ENCODE results near the gene PRELID3B. TPM values are rescaled to one million over a fixed set of nuclear protein-coding genes. Genes with fewer than 3 reads are reported as not detected.
A peak's percentile ranks its signal among the peaks of the same experiment; 100 is the strongest.

Gene PRELID3B
- total RNA-seq, 1 donor from 2014 or later: 52.8 TPM

DNA sequence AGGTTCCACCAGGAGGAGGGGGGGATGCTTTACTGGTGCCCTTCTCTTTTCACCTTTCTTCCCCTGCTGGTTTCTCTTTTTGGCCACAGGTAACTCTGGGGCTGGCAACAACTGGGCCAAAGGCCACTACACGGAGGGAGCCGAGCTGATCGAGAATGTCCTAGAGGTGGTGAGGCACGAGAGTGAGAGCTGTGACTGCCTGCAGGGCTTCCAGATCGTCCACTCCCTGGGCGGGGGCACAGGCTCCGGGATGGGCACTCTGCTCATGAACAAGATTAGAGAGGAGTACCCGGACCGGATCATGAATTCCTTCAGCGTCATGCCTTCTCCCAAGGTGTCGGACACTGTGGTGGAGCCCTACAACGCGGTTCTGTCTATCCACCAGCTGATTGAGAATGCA is 19.0 kb downstream of the PRELID3B start:
- no peaks in the 10 kb centered on the region for H3K27me3 Mint-ChIP-seq
- TF ChIP-seq, protein P1, sequence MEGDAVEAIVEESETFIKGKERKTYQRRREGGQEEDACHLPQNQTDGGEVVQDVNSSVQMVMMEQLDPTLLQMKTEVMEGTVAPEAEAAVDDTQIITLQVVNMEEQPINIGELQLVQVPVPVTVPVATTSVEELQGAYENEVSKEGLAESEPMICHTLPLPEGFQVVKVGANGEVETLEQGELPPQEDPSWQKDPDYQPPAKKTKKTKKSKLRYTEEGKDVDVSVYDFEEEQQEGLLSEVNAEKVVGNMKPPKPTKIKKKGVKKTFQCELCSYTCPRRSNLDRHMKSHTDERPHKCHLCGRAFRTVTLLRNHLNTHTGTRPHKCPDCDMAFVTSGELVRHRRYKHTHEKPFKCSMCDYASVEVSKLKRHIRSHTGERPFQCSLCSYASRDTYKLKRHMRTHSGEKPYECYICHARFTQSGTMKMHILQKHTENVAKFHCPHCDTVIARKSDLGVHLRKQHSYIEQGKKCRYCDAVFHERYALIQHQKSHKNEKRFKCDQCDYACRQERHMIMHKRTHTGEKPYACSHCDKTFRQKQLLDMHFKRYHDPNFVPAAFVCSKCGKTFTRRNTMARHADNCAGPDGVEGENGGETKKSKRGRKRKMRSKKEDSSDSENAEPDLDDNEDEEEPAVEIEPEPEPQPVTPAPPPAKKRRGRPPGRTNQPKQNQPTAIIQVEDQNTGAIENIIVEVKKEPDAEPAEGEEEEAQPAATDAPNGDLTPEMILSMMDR (IDR thresholded peaks at IDR 0.05; ENCODE audit: unreplicated experiment): no peak
- no peak for DNase-seq (ENCODE audit: low spot score, unreplicated experiment)
- H3K9me3 Mint-ChIP-seq (ENCODE audit: low read depth): no peaks in the 10 kb centered on the region
- H3K36me3 Mint-ChIP-seq (ENCODE audit: insufficient read depth): peaks cover 9% of the 10 kb centered on the region
- H3K27ac Mint-ChIP-seq: no peak overlapping the region
- no peak overlapping the region for H3K4me3 Mint-ChIP-seq (ENCODE audit: low read depth)
- peaks cover 6% of the 10 kb centered on the region for H3K4me1 Mint-ChIP-seq (ENCODE audit: low read depth)

DNA sequence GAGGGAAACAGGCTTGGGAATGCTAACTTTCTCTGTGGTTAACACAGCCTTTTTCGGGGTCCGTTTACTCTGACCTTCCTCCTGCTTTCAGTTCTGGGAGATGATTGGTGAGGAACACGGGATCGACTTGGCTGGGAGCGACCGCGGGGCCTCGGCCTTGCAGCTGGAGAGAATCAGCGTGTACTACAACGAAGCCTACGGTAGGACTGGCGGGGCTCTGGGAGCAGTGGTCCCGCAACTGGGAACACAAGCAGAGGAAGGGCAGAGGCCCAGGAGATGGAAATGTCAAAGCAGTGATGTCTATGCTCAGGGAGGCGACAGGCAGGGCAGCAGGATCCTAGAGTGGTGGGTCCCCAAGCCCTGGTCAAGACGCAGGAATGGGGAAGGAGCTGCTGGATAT is 19.8 kb downstream of the PRELID3B start:
- no peaks in the 10 kb centered on the region for H3K9me3 Mint-ChIP-seq (ENCODE audit: low read depth)
- peak overlapping the region; percentile 69 for H3K27ac Mint-ChIP-seq
- no peak overlapping the region for H3K4me3 Mint-ChIP-seq (ENCODE audit: low read depth)
- H3K36me3 Mint-ChIP-seq (ENCODE audit: insufficient read depth): peaks cover 9% of the 10 kb centered on the region
- TF ChIP-seq, protein P1 (IDR thresholded peaks at IDR 0.05; ENCODE audit: unreplicated experiment): no peak
- no peaks in the 10 kb centered on the region for H3K27me3 Mint-ChIP-seq
- DNase-seq (ENCODE audit: low spot score, unreplicated experiment): no peak
- peaks cover 2% of the 10 kb centered on the region for H3K4me1 Mint-ChIP-seq (ENCODE audit: low read depth)

DNA sequence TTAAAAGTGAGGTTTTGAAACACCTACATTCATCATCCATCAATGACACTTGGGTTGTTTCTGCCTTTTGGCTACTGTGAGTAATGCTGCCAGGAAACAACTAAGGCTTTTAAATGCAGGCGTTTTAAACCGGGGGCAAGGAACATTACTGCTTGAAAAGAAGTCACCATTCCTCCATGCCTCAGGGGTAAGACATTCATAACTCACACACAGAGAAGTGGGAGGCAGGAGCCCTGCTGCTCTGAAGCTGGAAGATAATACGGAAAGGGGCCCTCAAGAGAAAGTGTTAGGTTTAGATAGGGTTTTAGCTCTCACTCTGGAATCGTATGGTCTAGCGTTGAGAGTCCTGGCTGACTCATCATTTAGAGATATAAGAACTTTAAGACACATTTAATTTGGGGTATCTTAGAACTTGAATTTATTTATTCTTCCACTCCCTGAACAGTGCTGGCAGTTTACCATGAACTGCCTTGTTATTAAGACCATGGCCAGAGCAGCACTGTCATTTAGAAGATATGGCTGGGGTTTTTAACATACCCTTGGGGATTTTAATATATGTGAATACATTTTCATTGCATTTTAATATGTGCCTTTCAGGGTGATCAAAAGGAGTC is 21.5 kb downstream of the PRELID3B start:
- H3K9me3 Mint-ChIP-seq (ENCODE audit: low read depth): no peaks in the 10 kb centered on the region
- no peak overlapping the region for H3K4me3 Mint-ChIP-seq (ENCODE audit: low read depth)
- TF ChIP-seq, protein P1 (IDR thresholded peaks at IDR 0.05; ENCODE audit: unreplicated experiment): no peak
- peaks cover 9% of the 10 kb centered on the region for H3K4me1 Mint-ChIP-seq (ENCODE audit: low read depth)
- DNase-seq (ENCODE audit: low spot score, unreplicated experiment): no peak
- no peak overlapping the region for H3K27ac Mint-ChIP-seq
- peaks cover 3% of the 10 kb centered on the region for H3K27me3 Mint-ChIP-seq
- peaks cover 7% of the 10 kb centered on the region for H3K36me3 Mint-ChIP-seq (ENCODE audit: insufficient read depth)

DNA sequence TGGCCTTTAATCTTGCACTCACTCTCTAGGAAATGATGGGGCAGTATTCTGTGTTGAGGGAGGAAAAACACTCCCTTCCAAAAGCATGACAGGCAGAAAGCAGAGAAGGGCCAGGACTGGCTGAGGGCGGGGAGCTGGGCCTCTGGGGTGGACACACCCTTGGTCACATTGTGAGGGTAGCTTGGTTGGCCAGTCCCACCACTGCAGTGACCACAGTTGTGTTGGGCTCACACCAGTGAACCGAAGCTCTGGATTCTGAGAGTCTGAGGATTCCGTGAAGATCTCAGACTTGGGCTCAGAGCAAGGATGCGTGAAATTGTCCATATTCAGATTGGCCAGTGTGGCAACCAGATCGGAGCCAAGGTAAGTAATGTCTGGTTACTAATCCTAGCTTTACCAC is 23.4 kb downstream of the PRELID3B start, which contains the start of gene TUBB1:
Gene TUBB1 (plus strand): TSS at position 213 of the 400 bp plus-strand sequence. CDS start 94 bp downstream, at position 307.
- Mint-ChIP-seq H3K9me3 (ENCODE audit: low read depth) (no peaks in the 10 kb centered on the region), H3K27me3 (peaks cover 11% of the 10 kb centered on the region), H3K36me3 (ENCODE audit: insufficient read depth) (peaks cover 5% of the 10 kb centered on the region), H3K4me1 (ENCODE audit: low read depth) (peaks cover 15% of the 10 kb centered on the region), H3K27ac (no peak within 1 kb of the TSS), H3K4me3 (ENCODE audit: low read depth) (no peak within 1 kb of the TSS)
- TF ChIP-seq, protein P1 (IDR thresholded peaks at IDR 0.05; ENCODE audit: unreplicated experiment): no peak
- DNase-seq (ENCODE audit: low spot score, unreplicated experiment): no peak

DNA sequence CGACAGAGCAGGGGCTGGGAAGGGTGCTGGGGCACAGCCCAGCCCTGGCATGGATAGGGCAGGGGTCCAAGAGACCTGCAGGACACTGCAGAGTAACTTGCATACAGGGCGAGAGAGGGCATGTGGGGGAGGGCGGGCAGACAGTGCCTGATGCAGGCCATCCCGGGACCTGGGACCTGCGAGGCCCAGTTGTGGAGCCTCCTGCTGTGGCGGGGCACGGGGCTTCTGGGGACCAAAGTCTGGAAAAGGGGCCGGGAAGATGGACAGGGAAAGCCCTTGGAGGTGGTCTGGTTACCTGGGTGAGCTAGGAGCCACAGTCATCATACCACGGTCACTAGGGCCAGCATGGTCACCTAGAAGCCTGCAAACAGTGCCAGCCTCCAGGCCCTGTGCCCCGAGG is 23.8 kb downstream of the PRELID3B start:
- no peak overlapping the region for H3K4me3 Mint-ChIP-seq (ENCODE audit: low read depth)
- H3K4me1 Mint-ChIP-seq (ENCODE audit: low read depth): peaks cover 15% of the 10 kb centered on the region
- peaks cover 15% of the 10 kb centered on the region for H3K27me3 Mint-ChIP-seq
- no peaks in the 10 kb centered on the region for H3K9me3 Mint-ChIP-seq (ENCODE audit: low read depth)
- TF ChIP-seq, protein P1 (IDR thresholded peaks at IDR 0.05; ENCODE audit: unreplicated experiment): no peak
- DNase-seq (ENCODE audit: low spot score, unreplicated experiment): no peak
- H3K36me3 Mint-ChIP-seq (ENCODE audit: insufficient read depth): peaks cover 5% of the 10 kb centered on the region
- H3K27ac Mint-ChIP-seq: no peak overlapping the region

Measured in progenitor cell of endocrine pancreas (in vitro differentiated cells).